Measurements from ENCODE around the gene OR51D1.

- no peak for TF ChIP-seq CTCF (IDR thresholded peaks at IDR 0.05)
- no peak for TF ChIP-seq POLR2AphosphoS5 (IDR thresholded peaks at IDR 0.05)
- TF ChIP-seq POLR2A (IDR thresholded peaks at IDR 0.05), result no peak
- no peak for TF ChIP-seq EP300 (IDR thresholded peaks at IDR 0.05; ENCODE audit: low read depth)
These were observed 17.5 kb downstream of the OR51D1 start for GRCh38 chr11:4654635-4655369.

Measured in transverse colon (tissue), 4 donors.